GM18519 (cell line): ENCODE results near the gene NBPF1.
"Not testable (repeated sequence)": the region's sequence is repeated elsewhere in the genome, so short reads cannot be mapped to it uniquely, and the experiment has no call there.

ENCODE experiments used
- ATAC-seq: cut with Tn5 transposase; IDR thresholded peaks from one replicate; pipeline ENCODE4 v1.9.1; 2021; ENCODE audit warnings: mild to moderate bottlenecking, moderate library complexity; ENCODE audit not compliant: unreplicated experiment, low FRiP score

The NBPF1 gene

DNA sequence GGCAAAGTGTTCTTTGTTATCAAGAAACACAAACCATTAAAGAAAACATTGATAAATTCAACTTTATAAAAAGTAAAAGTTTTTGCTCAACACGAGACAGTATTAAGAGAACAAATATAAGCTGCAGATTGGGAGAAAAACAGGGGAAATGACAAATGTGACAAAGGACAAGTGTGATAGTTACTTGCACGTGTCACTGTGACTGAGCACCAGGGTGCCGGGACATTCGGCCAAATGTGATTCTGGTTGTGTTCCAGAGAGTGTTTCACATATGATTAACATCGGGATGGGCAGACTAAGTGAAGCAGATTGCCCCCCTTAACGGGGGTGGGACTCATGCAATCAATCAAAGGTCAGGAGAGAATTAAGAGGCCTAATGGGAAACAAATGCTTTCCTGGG lies 52.9 kb downstream of the NBPF1 start:
- ATAC-seq, result not testable (repeated sequence)

DNA sequence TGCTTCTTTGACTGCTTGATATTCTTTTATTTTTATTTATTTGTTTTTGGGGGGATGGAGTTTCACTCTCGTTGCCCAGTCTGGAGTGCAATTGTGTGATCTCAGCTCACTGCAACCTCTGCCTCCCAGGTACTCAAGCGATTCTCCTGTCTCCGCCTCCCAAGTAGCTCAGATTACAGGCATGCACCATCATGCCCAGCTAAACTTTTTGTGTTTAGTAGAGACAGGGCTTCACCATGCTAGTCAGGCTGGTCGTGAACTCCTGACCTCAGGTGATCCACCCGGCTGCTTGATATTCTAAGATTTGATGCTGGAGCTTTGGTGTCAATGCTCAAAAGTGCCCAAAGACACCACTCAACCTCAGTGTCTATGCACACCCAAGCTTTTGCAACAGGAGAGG lies 53.7 kb downstream of the NBPF1 start:
- not testable (repeated sequence) for ATAC-seq

DNA sequence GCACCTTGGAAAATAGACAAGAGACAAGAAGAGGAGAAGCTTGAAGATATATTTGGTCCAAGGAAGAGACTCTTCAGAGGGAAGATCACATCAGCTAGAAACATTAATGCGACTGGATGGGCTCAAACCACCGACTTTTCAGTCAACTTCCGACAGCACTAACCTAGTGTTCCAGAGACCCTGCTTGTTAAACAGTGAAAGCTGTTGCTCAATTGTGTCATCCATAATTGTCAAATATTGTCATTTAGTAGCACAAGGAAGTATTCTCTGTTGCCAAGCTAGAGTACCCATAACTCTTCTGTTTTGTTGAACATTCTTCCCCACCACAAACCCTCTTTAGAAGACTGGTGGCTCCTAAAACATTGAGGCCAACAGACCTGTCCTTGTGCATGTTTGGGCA lies 56.3 kb downstream of the NBPF1 start:
- ATAC-seq, result not testable (repeated sequence)

DNA sequence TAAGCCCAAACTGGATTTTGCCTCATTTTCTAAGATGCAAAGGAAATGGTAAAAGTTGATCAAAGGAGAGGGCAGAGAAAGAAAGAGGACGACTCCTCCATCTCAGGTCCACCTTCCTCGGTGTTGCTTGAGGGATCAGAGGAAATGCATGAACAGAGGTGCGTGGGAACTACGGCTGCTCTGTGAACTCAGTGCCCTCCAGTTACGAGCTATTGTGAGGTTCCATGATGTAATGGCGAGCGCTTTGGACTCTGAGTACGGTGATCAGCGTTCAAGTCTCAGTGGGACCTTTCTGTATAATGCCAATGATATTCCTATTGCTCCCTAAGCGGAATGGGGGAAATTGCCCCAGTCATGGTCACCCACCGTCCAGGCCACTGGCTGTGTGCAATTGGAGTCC lies 60.1 kb downstream of the NBPF1 start:
- ATAC-seq, result not testable (repeated sequence)

DNA sequence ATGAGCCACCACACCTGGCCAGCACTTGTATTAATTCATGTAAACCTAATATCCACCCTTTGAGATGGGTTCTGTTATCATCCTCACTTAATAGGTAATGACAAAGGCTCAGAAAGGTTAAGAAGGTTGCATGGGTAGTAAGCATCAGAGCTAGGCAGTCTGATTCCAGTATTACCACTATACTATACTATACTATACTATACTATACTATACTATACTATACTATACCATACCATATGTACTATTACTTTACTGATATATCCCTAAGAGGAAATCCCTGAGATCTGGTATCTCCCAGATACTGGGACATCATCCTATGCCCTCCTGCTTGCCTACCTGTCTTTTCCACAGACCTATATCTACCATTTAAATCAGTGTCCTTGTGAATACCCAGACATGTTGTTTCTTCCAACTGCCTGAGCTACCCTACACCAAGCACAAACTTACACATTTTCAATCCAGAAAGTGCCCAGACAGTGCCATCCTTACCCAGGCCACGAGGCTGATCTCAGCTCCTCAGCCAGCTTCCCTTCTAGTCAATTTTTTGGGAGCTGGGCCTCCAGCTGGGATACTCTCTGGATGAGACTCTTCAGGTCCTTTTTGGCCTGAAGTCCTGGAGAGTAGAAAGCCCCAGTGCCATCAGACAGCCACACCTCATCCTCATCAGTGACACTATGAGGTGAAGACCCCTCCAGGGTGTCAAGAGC lies 63.0 kb downstream of the NBPF1 start:
- not testable (repeated sequence) for ATAC-seq

DNA sequence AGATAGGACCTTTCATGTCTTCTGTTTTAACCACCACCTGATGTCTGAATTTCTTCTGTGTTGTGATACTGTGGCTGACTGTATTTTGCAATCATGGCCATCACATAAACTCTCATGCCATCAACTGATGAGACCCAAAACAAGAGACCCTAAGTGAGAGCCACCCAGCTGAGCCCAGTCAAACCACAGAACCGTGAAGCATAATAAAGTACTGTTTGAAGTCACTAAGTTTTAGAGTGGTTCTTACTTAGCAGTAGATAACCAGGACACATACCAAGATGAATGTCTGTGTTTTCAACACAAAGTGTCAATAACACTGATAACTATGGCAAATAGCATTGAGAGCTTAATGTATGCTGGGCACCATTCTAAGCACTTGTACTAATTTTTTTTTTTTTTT lies 63.8 kb downstream of the NBPF1 start:
- not testable (repeated sequence) for ATAC-seq

DNA sequence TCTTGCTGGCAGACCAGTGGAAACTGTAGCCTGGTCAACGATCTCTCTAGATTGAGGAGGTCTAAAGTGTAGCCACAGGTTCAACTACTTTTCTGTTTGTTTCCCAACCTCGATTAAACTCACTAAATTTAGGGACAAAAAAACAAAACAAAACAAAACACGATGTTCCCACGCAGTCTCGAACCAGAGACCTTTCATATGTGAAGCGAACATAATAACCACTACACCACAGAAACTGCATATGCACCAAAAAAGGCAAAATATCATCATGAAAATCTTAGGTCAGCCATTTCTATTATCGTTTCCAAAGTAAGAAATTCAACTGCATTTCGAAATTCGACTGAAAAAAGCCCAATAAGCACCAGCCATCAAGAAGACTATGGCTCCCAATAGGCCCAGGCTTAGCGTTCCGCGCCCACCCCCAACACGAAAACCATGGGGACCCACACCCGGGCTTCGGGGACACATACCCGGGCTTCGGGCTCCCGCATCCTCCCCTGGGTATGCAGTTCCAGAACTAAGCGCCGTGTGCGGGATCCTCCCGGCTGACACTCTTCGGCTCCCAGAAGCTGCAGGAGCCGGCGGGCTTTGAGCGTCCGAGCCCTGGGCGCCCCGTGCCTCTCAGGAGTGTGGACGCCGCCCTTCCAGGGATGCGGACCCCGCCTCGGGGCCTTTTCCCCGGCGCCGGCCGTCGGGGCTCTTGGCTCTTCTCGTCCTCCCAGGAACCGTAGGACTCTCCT lies 65.7 kb downstream of the NBPF1 start:
- ATAC-seq, result not testable (repeated sequence)

DNA sequence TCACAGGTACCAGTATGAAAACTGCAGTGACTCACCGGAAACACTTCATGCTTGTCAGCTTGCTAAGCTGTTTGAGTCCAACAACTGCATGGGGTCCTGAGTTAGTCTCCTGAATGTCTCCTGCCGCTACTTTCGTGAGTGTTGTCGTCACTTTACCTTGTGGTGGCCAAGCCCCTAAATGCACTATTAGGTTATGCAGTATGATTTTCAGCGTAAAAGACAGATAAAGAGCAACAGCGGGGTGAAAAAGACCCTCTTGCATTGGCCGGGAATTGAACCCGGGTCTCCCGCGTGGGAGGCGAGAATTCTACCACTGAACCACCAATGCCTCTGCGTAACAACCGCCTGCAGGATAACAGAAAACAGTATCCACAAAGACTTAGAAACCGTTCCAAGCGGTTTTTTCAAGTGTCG lies 67.7 kb downstream of the NBPF1 start:
- not testable (repeated sequence) for ATAC-seq

DNA sequence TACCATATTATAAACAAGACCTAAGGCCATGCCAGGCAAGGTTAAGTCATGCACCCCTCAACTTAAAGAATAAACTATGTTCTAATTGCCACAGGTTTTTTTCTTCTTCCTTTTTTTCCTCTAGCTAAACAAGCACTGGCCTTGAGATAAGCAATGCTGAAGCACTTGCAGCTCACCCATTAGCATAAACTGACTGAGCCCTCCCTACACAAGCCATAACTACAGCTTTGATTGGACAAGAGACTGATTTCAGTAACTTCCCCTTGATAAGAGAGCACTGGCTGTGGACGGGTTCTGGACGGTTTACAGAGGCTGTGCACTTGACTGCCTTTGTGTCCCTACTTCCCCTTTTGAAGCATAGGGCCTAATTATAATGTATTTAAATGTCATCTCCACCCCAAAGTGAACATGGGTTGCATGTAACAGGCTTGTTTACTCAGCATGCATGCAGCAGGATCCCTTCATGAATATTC lies 72.9 kb downstream of the NBPF1 start:
- ATAC-seq, result not testable (repeated sequence)

DNA sequence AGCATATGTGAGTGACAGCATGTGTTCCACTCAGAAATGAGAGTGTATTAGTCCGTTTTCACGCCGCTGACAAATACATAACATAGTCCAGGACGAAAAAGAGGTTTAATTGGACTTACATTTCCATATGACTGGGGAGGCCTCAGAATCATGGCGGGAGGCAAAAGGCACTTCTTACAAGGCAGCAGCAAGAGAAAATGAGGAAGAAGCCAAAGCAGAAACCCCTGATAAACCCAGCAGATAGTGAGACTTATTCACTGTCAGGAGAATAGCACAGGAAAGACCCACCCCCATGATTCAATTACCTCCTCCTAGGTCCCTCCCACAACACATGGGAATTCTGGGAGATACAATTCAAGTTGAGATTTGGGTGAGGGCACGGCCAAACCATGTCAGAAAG lies 75.8 kb downstream of the NBPF1 start:
- not testable (repeated sequence) for ATAC-seq

DNA sequence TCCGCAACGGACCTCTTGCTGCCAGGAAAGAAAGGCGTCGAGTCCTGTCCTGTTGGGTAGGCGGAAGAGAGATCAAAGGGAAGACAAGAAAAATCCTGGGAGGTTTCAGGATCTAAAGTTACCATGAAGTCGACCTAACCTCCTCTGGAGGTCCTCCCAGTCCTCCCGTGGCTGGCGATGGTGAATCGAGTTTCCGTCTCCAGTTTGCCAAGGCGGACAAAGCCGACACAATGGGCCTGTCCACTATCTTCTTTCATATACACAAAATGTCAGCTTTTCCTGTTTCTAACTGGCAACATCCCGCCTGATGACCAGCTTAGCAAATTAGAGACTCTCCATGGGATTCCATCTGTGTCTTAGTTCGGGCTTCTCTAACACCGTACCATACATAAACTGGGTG lies 76.6 kb downstream of the NBPF1 start:
- not testable (repeated sequence) for ATAC-seq

DNA sequence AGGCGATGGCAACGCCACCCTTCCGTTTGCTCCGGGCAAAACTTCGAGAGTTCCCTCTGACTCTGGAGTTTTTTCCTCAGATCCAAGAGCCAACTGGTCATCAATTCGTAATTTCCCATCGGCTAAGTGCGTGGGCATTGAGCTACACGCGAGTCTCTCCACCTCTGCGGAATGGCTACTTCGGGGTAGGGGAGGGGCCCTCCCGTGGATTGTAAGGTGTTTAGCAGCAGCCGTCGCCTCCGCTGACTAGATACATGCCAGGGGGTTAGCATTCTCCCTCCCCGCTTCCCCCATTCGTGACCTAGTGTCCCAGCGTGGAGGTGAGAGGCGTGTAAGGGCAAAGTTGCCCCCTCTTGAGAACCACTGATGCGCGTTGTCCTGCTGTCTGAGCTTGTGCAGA lies 77.5 kb downstream of the NBPF1 start:
- ATAC-seq, result not testable (repeated sequence)

DNA sequence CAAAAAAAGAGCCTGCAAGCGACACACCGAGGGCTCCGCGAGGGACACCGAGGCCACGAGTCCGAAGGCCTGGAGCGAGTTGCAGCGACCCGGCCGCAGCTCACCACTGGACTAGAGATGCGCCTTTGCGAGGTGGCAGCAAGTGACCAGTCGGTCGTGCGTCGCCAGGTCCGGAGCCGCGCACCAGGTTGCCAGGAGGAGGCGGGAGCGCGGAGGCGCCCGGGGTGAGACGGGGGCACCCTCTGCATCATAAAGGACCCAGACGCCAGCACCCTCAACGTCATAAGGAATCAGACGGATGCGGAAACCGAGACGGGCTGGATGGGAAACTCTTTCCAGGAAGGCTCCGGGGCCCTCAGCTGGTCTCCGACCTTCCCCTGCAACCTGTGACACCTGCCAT lies 77.9 kb downstream of the NBPF1 start:
- ATAC-seq, result not testable (repeated sequence)

DNA sequence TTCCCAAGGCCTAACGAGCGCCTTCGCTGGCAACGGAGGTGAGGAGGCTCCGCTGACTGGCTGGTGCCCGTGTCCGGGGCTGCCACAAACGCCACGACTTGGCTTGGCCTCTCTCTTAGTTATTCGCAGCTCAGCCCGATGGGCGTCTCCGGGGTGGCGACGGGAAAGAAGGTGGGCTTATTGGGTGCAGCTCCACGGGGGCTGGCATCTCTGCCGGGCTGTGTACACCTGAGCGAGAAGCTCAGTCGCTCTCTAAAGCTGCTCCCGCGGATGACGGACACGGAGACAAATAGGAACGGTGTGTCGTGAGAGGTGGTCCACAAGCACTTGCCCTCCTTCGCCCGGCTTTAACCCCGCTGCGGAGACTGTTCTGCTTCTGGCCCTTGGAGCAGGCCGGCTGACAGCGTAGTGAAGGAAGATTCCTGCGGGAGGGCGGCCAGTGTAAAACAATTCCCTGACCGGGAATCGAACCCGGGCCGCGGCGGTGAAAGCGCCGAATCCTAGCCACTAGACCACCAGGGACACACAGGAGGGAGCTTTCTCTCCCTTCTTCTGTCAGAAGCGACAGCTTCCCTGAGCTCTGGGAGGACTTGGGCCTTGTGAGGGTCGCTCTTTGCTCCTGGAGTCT lies 78.4 kb downstream of the NBPF1 start:
- not testable (repeated sequence) for ATAC-seq

DNA sequence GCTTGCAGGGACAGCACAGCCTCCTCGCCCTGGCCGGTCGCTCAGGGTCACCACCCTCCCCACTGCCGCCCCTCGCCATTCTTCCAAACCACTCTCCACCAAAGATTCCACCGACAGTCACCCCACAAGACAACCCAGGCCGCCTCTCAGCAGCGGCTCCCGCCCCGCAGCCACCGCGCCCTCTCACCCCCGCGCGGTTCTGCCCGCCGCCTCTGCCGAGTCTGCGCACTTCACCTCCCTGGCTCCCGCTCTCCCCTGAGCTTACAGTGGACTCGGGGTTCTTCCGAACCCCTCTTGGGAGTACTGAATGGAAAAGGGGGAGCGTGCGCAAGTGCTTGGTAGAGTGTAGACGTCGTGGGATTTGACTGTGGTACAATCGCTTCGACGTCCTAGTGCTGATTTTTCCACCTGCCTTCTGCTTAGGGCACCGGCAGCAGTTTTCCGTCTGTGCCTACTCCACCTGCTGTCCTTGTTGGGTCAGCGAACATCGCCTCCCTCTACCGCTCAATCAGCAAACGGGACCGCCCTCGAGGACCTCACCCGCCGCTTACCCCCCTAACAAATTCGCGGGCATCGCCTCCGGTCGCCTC lies 79.0 kb downstream of the NBPF1 start:
- ATAC-seq, result not testable (repeated sequence)

DNA sequence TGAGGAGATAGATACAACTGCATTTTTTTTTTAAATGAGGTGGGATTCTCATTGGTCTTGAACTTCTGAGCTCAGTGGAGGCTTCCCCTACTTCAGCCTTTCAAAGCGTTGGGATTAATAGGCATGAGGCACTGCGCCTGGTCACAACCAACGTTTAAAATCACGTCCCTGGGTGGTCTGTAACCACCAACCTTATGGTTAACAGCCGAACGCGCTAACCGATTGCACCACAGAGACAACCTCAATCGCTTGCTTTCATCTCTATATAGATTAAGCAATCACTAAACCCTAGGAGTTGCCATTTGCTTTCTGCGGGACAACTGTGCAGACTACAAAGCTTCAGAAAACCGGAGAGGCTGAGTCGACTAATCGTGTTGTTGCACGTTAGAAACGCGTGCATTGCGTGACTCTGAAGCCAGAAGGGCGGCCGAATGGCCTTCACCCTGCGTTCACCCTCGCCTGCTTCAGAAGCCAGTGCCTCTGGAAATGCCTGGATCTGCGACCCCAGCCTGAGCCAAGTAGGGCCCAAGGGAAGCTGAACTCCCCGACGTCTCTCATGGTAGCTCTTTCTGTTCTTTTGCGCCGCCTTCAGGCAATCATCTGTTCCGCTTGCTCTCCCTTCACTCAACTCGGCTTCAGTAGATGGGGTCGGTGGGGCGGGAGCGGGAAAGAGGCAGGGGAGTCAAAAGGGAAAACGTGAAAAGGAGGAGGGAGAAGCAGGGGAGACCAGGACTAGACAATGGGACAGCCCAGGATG lies 81.0 kb downstream of the NBPF1 start:
- not testable (repeated sequence) for ATAC-seq

DNA sequence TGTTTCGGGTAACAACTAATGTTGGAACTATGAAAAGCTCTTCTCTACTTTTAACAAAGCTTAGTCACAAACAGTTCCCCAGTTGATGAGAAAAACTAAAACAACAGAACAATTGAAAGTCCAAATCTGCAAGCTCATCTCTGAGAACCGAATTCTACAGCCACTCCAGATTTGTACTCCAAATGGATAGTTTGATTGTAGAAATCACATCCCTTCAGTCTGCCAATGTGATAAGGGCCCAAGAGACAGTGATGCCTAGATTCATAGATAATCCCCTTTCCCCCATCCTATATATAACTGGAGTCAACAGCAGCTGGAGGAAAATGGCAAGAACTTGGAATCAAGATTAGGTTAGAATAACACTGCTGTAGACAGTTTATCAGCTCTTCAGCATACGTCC lies 85.0 kb downstream of the NBPF1 start:
- not testable (repeated sequence) for ATAC-seq

DNA sequence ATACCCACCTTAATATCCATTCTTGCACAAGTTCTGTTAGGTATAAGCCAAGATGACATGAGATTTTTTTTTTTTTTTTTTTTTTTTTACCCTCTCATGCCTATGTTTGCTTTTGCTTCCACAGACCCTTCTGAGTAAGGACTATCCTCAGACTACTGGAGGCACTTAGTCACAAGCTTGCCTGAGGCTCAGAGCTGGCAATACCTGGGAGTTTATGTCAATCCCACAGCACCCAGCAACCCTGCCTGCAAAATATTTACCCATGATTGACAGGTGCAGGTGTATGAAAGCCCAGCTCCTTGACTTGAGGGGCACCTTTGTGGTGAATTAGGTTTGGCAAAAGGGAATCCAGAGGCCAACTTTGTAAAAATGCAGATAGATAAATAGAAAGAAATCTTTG lies 87.6 kb downstream of the NBPF1 start:
- ATAC-seq, result not testable (repeated sequence)

DNA sequence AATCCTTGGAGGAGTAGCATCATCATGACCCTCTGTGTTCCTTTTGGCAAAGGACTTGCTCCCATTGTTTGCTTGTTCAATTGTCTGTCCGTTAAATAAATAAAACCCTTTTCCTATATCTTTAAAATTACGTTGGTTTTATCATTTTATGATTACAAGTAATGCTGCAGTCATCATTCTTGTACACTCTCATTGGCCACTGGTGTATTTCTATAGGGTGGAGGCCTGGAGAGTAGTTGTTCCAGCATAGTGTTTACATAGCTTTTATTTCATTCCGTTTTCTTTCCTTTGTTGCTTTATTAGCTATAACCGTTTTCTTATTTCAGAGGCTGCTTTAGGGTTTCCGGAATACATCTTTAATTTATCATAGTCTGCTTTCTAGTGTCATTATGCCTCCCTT lies 91.7 kb downstream of the NBPF1 start:
- ATAC-seq, result not testable (repeated sequence)

DNA sequence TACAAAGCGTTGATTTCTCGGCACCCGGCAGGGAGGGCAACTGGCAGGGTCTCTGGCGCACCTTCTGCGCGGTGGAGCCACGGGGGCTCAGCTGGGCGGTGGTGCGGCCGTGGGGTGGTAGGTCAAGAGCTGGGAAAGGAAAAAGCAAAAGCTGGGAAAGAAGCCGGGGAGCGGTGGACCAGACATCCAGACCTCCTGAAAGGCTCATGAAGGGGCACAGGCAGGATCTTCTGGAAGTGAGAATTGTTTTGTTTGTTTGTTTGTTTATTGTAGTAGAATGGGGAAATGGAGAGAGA lies 92.1 kb downstream of the NBPF1 start:
- ATAC-seq, result no peak
